ENCODE measurements around the gene RIMBP2.

Gene RIMBP2

DNA sequence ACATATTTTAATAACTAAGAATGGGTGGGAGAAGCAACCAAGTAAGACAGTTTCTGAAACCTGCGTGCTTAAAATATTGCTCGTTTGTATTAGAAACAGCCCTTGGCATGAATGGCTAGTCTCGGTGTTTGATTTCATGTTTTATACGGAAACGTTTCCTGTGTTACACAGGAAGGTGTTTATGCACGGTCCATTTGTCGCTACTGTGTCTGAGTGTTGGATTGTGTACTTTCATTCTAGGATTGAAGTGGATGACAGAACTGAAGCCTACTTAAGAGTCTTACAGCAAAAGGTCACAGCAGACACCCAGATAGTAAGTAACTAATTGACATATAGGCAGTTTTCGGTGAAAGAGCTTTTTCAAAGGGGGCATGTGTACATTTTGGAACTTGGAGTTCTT, 358.9 kb downstream of the RIMBP2 start:
- TF ChIP-seq, protein P1, sequence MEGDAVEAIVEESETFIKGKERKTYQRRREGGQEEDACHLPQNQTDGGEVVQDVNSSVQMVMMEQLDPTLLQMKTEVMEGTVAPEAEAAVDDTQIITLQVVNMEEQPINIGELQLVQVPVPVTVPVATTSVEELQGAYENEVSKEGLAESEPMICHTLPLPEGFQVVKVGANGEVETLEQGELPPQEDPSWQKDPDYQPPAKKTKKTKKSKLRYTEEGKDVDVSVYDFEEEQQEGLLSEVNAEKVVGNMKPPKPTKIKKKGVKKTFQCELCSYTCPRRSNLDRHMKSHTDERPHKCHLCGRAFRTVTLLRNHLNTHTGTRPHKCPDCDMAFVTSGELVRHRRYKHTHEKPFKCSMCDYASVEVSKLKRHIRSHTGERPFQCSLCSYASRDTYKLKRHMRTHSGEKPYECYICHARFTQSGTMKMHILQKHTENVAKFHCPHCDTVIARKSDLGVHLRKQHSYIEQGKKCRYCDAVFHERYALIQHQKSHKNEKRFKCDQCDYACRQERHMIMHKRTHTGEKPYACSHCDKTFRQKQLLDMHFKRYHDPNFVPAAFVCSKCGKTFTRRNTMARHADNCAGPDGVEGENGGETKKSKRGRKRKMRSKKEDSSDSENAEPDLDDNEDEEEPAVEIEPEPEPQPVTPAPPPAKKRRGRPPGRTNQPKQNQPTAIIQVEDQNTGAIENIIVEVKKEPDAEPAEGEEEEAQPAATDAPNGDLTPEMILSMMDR (conservative IDR thresholded peaks at IDR 0.05): no peak

DNA sequence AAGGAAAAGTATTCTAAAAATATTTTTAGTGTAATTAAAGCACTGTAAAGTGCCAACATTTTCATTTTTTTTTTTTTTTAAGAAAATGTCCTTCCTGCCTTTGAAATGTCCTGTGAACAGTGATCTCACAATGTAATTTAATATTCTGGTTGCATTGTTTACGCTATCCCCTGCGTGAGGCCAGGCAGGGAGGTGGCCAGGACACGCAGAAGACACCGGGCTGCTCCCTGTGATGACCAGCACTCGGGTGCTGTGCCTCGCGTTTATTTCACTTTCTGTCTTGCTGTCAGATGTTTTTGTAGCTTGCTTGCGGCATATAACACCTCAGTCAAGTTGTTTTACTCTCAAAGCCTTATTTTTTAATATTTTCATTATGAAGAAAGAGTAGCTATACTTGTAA, 359.9 kb downstream of the RIMBP2 start:
- no peak overlapping the region for H3K27ac ChIP-seq
- TF ChIP-seq, protein P1 (conservative IDR thresholded peaks at IDR 0.05): no peak

More for the DNA sequence above, 358.9 kb downstream of the RIMBP2 start:
- no peak overlapping the region for H3K27ac ChIP-seq

DNA sequence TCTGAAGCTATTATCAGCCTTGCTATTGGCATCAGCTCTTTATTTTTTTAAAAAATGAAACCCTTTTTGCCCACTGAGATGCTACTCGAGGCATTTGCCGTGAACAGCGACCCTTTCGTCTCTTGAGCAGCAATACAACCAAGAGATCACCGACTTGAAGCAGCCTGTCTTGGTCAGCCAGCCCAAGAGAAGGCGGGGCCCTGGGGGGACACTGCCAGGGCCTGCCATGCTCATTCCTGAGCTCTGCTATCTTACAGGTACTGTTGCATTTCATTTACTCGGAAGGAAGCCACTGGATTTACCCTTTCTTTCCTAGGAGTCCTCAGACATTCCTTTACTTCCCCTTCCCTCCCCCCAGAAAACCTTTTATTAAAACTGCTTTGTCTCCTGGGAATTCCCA, 361.7 kb downstream of the RIMBP2 start:
- TF ChIP-seq, protein P1 (conservative IDR thresholded peaks at IDR 0.05): no peak

DNA sequence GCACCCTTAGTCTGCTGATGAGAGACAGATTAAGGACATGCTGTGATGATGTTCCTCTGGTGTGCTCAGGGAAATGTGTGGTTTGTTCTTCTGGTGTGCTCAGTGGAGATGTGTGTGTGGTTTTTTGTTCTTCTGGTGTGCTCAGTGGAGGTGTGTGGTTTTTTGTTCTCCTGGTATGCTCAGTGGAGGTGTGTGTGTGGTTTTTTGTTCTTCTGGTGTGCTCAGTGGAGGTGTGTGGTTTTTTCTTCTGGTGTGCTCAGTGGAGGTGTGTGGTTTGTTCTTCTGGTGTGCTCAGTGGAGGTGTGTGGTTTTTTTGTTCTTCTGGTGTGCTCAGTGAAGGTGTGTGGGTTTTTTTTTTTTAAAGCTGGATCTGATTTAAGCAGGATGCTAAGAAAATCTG, 363.0 kb downstream of the RIMBP2 start:
- TF ChIP-seq, protein P1 (conservative IDR thresholded peaks at IDR 0.05): no peak
- H3K27ac ChIP-seq: no peak overlapping the region

More for the DNA sequence above, 361.7 kb downstream of the RIMBP2 start:
- no peak overlapping the region for H3K27ac ChIP-seq

DNA sequence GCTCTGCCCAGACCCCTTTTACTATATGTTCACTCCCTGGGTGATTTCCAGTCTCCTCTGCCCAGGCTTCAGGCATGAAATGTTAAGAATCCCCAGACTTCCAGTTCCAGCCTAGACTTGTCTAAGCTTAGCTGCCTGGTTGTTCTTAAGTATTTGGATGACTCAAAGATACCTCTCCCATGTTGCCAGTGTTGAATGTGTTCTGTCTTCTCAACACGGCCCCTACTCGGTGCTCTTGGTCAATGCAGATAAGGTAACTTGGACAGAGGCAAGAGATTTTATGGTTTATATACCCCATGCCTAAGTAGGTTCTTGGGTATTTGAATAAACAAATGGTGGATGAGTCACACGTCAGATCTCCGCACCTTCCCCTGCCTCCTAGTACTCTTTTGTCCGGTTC, 364.8 kb downstream of the RIMBP2 start:
- TF ChIP-seq, protein P1 (conservative IDR thresholded peaks at IDR 0.05): no peak
- H3K27ac ChIP-seq: no peak overlapping the region

DNA sequence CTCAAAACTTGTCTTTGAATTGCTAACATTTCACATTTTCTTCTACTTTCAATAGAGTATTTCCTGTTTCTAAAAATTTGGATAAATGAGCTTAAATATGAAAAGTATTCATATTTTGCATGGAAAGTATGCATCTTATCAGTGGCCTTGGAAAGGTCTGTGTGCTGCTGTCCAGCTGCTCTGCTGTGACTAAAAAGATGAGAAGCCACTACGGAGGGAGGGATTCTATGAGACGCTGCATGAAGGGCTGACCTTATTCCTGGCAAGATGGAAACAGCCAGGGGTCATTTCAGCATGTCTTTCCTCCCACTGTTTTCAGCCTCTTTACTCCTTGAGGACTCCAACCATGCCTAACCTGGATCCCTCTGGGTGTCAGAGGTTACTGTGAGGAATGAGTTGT, 365.4 kb downstream of the RIMBP2 start:
- TF ChIP-seq, protein P1 (conservative IDR thresholded peaks at IDR 0.05): no peak
- H3K27ac ChIP-seq: no peak overlapping the region

DNA sequence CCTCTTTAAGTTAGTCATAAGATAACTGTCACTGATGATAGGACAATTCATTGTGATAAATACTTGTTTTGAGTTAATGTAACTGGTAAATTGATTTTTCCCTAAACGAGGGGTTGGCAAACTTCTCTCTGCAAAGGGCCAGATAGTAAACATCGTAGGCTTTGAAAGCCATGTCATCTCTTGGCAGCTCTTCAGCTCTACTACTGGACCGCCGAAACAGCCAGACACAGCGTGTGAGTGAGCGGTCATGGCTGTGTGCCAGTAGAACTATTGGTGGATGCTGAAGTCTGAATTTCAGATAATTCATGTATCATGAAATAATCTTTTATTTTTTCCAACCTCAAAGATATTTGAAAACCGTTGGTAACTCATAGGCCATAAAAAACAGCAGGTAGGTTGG, 368.5 kb downstream of the RIMBP2 start:
- H3K27ac ChIP-seq: no peak overlapping the region
- TF ChIP-seq, protein P1 (conservative IDR thresholded peaks at IDR 0.05): no peak

Measured in VCaP (cell line).